CD14-positive monocyte (primary cell): Measurements from ENCODE around the gene OXER1. TPM values are rescaled to one million over a fixed set of nuclear protein-coding genes. Genes with fewer than 3 reads are reported as not detected.

ENCODE experiments used
- DNase-seq, 3 donors: peaks; one replicate each; pipeline ENCODE4 v3.0.0-alpha.2; 2011 to 2022
- H2AFZ ChIP-seq: 2 replicates; pipeline ENCODE4 v1.6.0; 2012; ENCODE audit warnings: mild to moderate bottlenecking, low read depth, low read length, inconsistent platforms; ENCODE audit not compliant: insufficient read depth, poor library complexity, severe bottlenecking
- H3K27ac ChIP-seq, 2 donors: 1 replicate in 1 of 2; 2 replicates in 1 of 2; pipeline ENCODE4 v1.5.1; 2012 to 2013; ENCODE audit warnings: low read length in 2 of 2, control low read depth in 1 of 2, inconsistent platforms in 1 of 2, low read depth in 1 of 2, mild to moderate bottlenecking in 1 of 2
- H3K27me3 ChIP-seq, 2 donors: one replicate each; pipeline versions ENCODE4 v1.6.0 to v1.6.1; 2011 to 2013; ENCODE audit warnings: low read length in 2 of 2; ENCODE audit not compliant: control insufficient read depth in 2 of 2, insufficient read depth in 2 of 2
- H3K36me3 ChIP-seq, 2 donors: replicated peaks in 1 of 2; 1 replicate in 1 of 2; 2 replicates in 1 of 2; pipeline versions ENCODE4 v1.5.1 to v1.6.1; 2012 to 2013; ENCODE audit warnings: low read length in 2 of 2, control low read depth in 1 of 2, inconsistent platforms in 1 of 2, mild to moderate bottlenecking in 1 of 2; ENCODE audit not compliant: insufficient read depth in 2 of 2, control insufficient read depth in 1 of 2
- H3K4me1 ChIP-seq, 2 donors: 1 replicate in 1 of 2; 2 replicates in 1 of 2; pipeline versions ENCODE4 v1.5.1 to v1.6.1; 2012 to 2013; ENCODE audit warnings: low read length in 2 of 2, control low read depth in 1 of 2, inconsistent platforms in 1 of 2, mild to moderate bottlenecking in 1 of 2, moderate library complexity in 1 of 2; ENCODE audit not compliant: insufficient read depth in 2 of 2, control insufficient read depth in 1 of 2
- H3K4me2 ChIP-seq: replicated peaks from 2 replicates; pipeline ENCODE3; 2012; ENCODE audit warnings: low read length, moderate library complexity, mild to moderate bottlenecking; ENCODE audit not compliant: poor library complexity, severe bottlenecking; ENCODE audit errors: extremely low read depth
- H3K4me3 ChIP-seq, 3 experiments: fragments of 200-600 bp in 1 of 3; sonication (generic) in 1 of 3; replicated peaks in 1 of 3; 1 replicate in 2 of 3; 2 replicates in 1 of 3; pipeline ENCODE4 v1.5.1; 2011 to 2013; ENCODE audit warnings: low read length in 3 of 3, mild to moderate bottlenecking in 3 of 3, control low read depth in 2 of 3, low read depth in 2 of 3, inconsistent platforms in 1 of 3, moderate library complexity in 1 of 3
- H3K79me2 ChIP-seq: 2 replicates; pipeline ENCODE4 v1.6.0; 2012; ENCODE audit warnings: mild to moderate bottlenecking, control low read depth, inconsistent platforms, low read length, moderate library complexity; ENCODE audit not compliant: insufficient read depth
- H3K9ac ChIP-seq: 2 replicates; pipeline ENCODE4 v1.6.0; 2017; ENCODE audit warnings: low read length, mild to moderate bottlenecking; ENCODE audit not compliant: insufficient read depth, poor library complexity, severe bottlenecking
- H3K9me3 ChIP-seq, 2 donors: replicated peaks in 1 of 2; 1 replicate in 1 of 2; 2 replicates in 1 of 2; pipeline versions ENCODE4 v1.5.1 to v1.6.1; 2012 to 2013; ENCODE audit warnings: low read length in 2 of 2, control low read depth in 1 of 2; ENCODE audit not compliant: control insufficient read depth in 1 of 2, insufficient read depth in 1 of 2
- H4K20me1 ChIP-seq: 2 replicates; pipeline ENCODE4 v1.6.0; 2012; ENCODE audit warnings: mild to moderate bottlenecking, low read length, control low read depth, moderate library complexity; ENCODE audit not compliant: insufficient read depth
- H3K27ac Mint-ChIP-seq, 7 donors: one replicate each; pipeline ENCODE4 v1.8.0; 2020; ENCODE audit warnings: mild to moderate bottlenecking in 7 of 7, mixed read lengths in 7 of 7, moderate library complexity in 6 of 7, inconsistent platforms in 2 of 7
- H3K27me3 Mint-ChIP-seq, 3 donors: one replicate each; pipeline ENCODE4 v1.8.0; 2021 to 2022; ENCODE audit warnings: low read depth in 3 of 3, mild to moderate bottlenecking in 3 of 3, mixed read lengths in 3 of 3, moderate library complexity in 3 of 3, inconsistent platforms in 1 of 3
- H3K36me3 Mint-ChIP-seq, 2 donors: one replicate each; pipeline ENCODE4 v1.8.0; 2020; ENCODE audit warnings: mixed read lengths in 2 of 2, inconsistent platforms in 1 of 2, mild to moderate bottlenecking in 1 of 2
- H3K4me1 Mint-ChIP-seq: one replicate; pipeline ENCODE4 v1.8.0; 2020; ENCODE audit warnings: mild to moderate bottlenecking, mixed read lengths
- H3K4me3 Mint-ChIP-seq, 2 donors: one replicate each; pipeline ENCODE4 v1.8.0; 2020; ENCODE audit warnings: mild to moderate bottlenecking in 2 of 2, mixed read lengths in 2 of 2, moderate library complexity in 1 of 2
- H3K9me3 Mint-ChIP-seq, 7 donors: one replicate each; pipeline ENCODE4 v1.8.0; 2020 to 2022; ENCODE audit warnings: mixed read lengths in 7 of 7, mild to moderate bottlenecking in 6 of 7, moderate library complexity in 6 of 7, inconsistent platforms in 2 of 7
- CTCF ChIP-seq: fragments of 200-600 bp; IDR thresholded peaks from one replicate; pipeline ENCODE4 v1.8.0; 2022; ENCODE audit warnings: antibody characterized with exemption, mild to moderate bottlenecking
- WGBS: methylation state at CpG from one replicate; pipeline ENCODE4 v1.1.5; 2013; ENCODE audit warnings: missing lambda C conversion rate; ENCODE audit not compliant: insufficient coverage; 5-methylcytosine and 5-hydroxymethylcytosine counted together
- intact Hi-C, 2 donors: fragments of 100-400 bp; cut with micrococcal nuclease; formaldehyde crosslinking; loops; one replicate each; pipeline versions ENCODE4 v1.15.0 to v1.15.1; 2023
- polyA plus RNA-seq, 3 donors: library from polyadenylated mRNA; depleted of rRNA in 1 of 3; unstranded in 2 of 3; stranded (reverse) in 1 of 3; fragments of 300-500 nt in 2 of 3; fragments of >200 nt in 1 of 3; fragmentation: Illumina TruSeq in 2 of 3; gene quantifications; 1 replicate in 2 of 3; 2 replicates in 1 of 3; pipeline ENCODE4 v1.2.3, GENCODE V29; 2012 to 2021

The OXER1 gene
- polyA plus RNA-seq, 3 donors: 3.8 to 13.3 (median 5.7) TPM

GRCh38 chr2:42800981-42801380 lies 37.0 kb upstream of the OXER1 start:
- Mint-ChIP-seq H3K9me3 (peaks cover 0 to 5% (median 0%) of the 10 kb centered on the region in 7 donors), H3K4me3 (no peak overlapping the region), H3K4me1 (peaks cover 40% of the 10 kb centered on the region), H3K27me3 (peaks cover 0 to 6% (median 0%) of the 10 kb centered on the region in 3 donors), H3K27ac (peak overlapping the region in 5 of 7 donors; percentile 36 to 81 (median 58)), H3K36me3 (peaks cover 27 to 39% of the 10 kb centered on the region in 2 donors)
- Histone ChIP-seq H3K27me3 (no peaks in the 10 kb centered on the region), H3K4me3 (no peak overlapping the region), H3K27ac (peak overlapping the region in 1 of 2 donors; percentile 51), H3K4me2 (no peak overlapping the region), H2AFZ (no peak overlapping the region), H4K20me1 (peaks cover 11% of the 10 kb centered on the region), H3K79me2 (peaks cover 10% of the 10 kb centered on the region), H3K9ac (no peak overlapping the region), H3K9me3 (no peaks in the 10 kb centered on the region), H3K4me1 (peaks cover 34 to 47% of the 10 kb centered on the region in 2 donors), H3K36me3 (peaks cover 3 to 26% of the 10 kb centered on the region in 2 donors)
- intact Hi-C loops: loop anchor here (5.0 kb wide), 2 partner anchors 39 to 44 kb away; partner anchors contain the start of gene OXER1 (in 1 of the 2)
- DNase-seq: no peak
- no peak for TF ChIP-seq CTCF
- no CpG with 5 or more reads among the region's 2 CpGs for WGBS

GRCh38 chr2:42800461-42800962 lies 36.6 kb upstream of the OXER1 start:
- Histone ChIP-seq H3K27ac (peak overlapping the region in 1 of 2 donors; percentile 51), H3K4me3 (no peak overlapping the region), H2AFZ (no peak overlapping the region), H3K27me3 (no peaks in the 10 kb centered on the region), H4K20me1 (peaks cover 12% of the 10 kb centered on the region), H3K9ac (no peak overlapping the region), H3K4me1 (peaks cover 33 to 46% of the 10 kb centered on the region in 2 donors), H3K79me2 (peaks cover 15% of the 10 kb centered on the region), H3K9me3 (no peaks in the 10 kb centered on the region), H3K4me2 (no peak overlapping the region), H3K36me3 (peaks cover 7 to 31% of the 10 kb centered on the region in 2 donors)
- TF ChIP-seq CTCF: no peak
- Mint-ChIP-seq H3K36me3 (peaks cover 32 to 44% of the 10 kb centered on the region in 2 donors), H3K4me3 (no peak overlapping the region), H3K4me1 (peaks cover 43% of the 10 kb centered on the region), H3K27me3 (peaks cover 0 to 6% (median 0%) of the 10 kb centered on the region in 3 donors), H3K9me3 (peaks cover 0 to 5% (median 0%) of the 10 kb centered on the region in 7 donors), H3K27ac (peak overlapping the region in 5 of 7 donors; percentile 6 to 81 (median 35))
- DNase-seq: no peak
- intact Hi-C loops: loop anchor here (5.0 kb wide), 2 partner anchors 38 to 43 kb away; partner anchors contain the start of gene OXER1 (in 1 of the 2)
- WGBS: 100% methylated on average over 3 of the region's 4 CpGs
